ENCODE results near the gene OSBPL8. TPM values are rescaled to one million over a fixed set of nuclear protein-coding genes. Genes with fewer than 3 reads are reported as not detected.
A peak's percentile ranks its signal among the peaks of the same experiment; 100 is the strongest.

The OSBPL8 gene
- polyA plus RNA-seq, 1 donor: 24.9 TPM

GRCh38 chr12:76426160-76426559 lies 133.4 kb downstream of the OSBPL8 start:
- Histone ChIP-seq H3K9me3 (ENCODE audit: control insufficient read depth, low read depth, low read length) (peaks cover 5% of the 10 kb centered on the region), H3K4me1 (ENCODE audit: control insufficient read depth, insufficient read depth, low read length) (no peaks in the 10 kb centered on the region), H3K36me3 (ENCODE audit: control insufficient read depth, insufficient read depth, low read length) (no peaks in the 10 kb centered on the region), H3K4me3 (ENCODE audit: low read length) (no peak overlapping the region), H3K27me3 (ENCODE audit: control insufficient read depth, insufficient read depth, low read length) (no peaks in the 10 kb centered on the region), H3K27ac (ENCODE audit: low read length) (no peak overlapping the region)
- no CpG with 5 or more reads among the region's 2 CpGs for WGBS (ENCODE audit: insufficient coverage, low lambda C conversion rate)
- no peak for DNase-seq

- WGBS (ENCODE audit: insufficient coverage, low lambda C conversion rate): 100% methylated on average over 1 of the region's 1 CpG
- Histone ChIP-seq H3K9me3 (ENCODE audit: control insufficient read depth, low read depth, low read length) (peaks cover 5% of the 10 kb centered on the region), H3K27me3 (ENCODE audit: control insufficient read depth, insufficient read depth, low read length) (no peaks in the 10 kb centered on the region), H3K27ac (ENCODE audit: low read length) (no peak overlapping the region), H3K36me3 (ENCODE audit: control insufficient read depth, insufficient read depth, low read length) (no peaks in the 10 kb centered on the region), H3K4me1 (ENCODE audit: control insufficient read depth, insufficient read depth, low read length) (no peaks in the 10 kb centered on the region), H3K4me3 (ENCODE audit: low read length) (no peak overlapping the region)
- no peak for DNase-seq
These were observed 134.6 kb downstream of the OSBPL8 start for GRCh38 chr12:76424941-76425340.

- 10% methylated on average over 2 of the region's 9 CpGs for WGBS (ENCODE audit: insufficient coverage, low lambda C conversion rate)
- DNase-seq: peak in 1 of 2 donors; percentile 49
- Histone ChIP-seq H3K27ac (ENCODE audit: low read length) (peak overlapping the region; percentile 6), H3K36me3 (ENCODE audit: control insufficient read depth, insufficient read depth, low read length) (no peaks in the 10 kb centered on the region), H3K27me3 (ENCODE audit: control insufficient read depth, insufficient read depth, low read length) (no peaks in the 10 kb centered on the region), H3K4me1 (ENCODE audit: control insufficient read depth, insufficient read depth, low read length) (no peaks in the 10 kb centered on the region), H3K4me3 (ENCODE audit: low read length) (peak overlapping the region; percentile 1), H3K9me3 (ENCODE audit: control insufficient read depth, low read depth, low read length) (peaks cover 5% of the 10 kb centered on the region)
These were observed 136.8 kb downstream of the OSBPL8 start for GRCh38 chr12:76422543-76423438.

GRCh38 chr12:76422154-76422542 lies 137.4 kb downstream of the OSBPL8 start:
- H3K4me1 ChIP-seq (ENCODE audit: control insufficient read depth, insufficient read depth, low read length): no peaks in the 10 kb centered on the region
- peak overlapping the region; percentile 1 for H3K4me3 ChIP-seq (ENCODE audit: low read length)
- no peaks in the 10 kb centered on the region for H3K36me3 ChIP-seq (ENCODE audit: control insufficient read depth, insufficient read depth, low read length)
- peak overlapping the region; percentile 6 for H3K27ac ChIP-seq (ENCODE audit: low read length)
- 55% methylated on average over 2 of the region's 2 CpGs for WGBS (ENCODE audit: insufficient coverage, low lambda C conversion rate)
- no peak for DNase-seq
- H3K9me3 ChIP-seq (ENCODE audit: control insufficient read depth, low read depth, low read length): peaks cover 5% of the 10 kb centered on the region
- no peaks in the 10 kb centered on the region for H3K27me3 ChIP-seq (ENCODE audit: control insufficient read depth, insufficient read depth, low read length)

- no peak overlapping the region for H3K27ac ChIP-seq (ENCODE audit: low read length)
- H3K4me1 ChIP-seq (ENCODE audit: control insufficient read depth, insufficient read depth, low read length): no peaks in the 10 kb centered on the region
- H3K4me3 ChIP-seq (ENCODE audit: low read length): no peak overlapping the region
- no peak for DNase-seq
- no peaks in the 10 kb centered on the region for H3K27me3 ChIP-seq (ENCODE audit: control insufficient read depth, insufficient read depth, low read length)
- WGBS (ENCODE audit: insufficient coverage, low lambda C conversion rate): 60% methylated on average over 1 of the region's 2 CpGs
- H3K9me3 ChIP-seq (ENCODE audit: control insufficient read depth, low read depth, low read length): peaks cover 5% of the 10 kb centered on the region
- H3K36me3 ChIP-seq (ENCODE audit: control insufficient read depth, insufficient read depth, low read length): no peaks in the 10 kb centered on the region
These were observed 138.5 kb downstream of the OSBPL8 start for GRCh38 chr12:76421046-76421445.

- no peaks in the 10 kb centered on the region for H3K27me3 ChIP-seq (ENCODE audit: control insufficient read depth, insufficient read depth, low read length)
- no peak overlapping the region for H3K27ac ChIP-seq (ENCODE audit: low read length)
- WGBS (ENCODE audit: insufficient coverage, low lambda C conversion rate): 86% methylated on average over 1 of the region's 2 CpGs
- peaks cover 2% of the 10 kb centered on the region for H3K9me3 ChIP-seq (ENCODE audit: control insufficient read depth, low read depth, low read length)
- DNase-seq: no peak
- no peaks in the 10 kb centered on the region for H3K36me3 ChIP-seq (ENCODE audit: control insufficient read depth, insufficient read depth, low read length)
- no peak overlapping the region for H3K4me3 ChIP-seq (ENCODE audit: low read length)
- no peaks in the 10 kb centered on the region for H3K4me1 ChIP-seq (ENCODE audit: control insufficient read depth, insufficient read depth, low read length)
These were observed 139.3 kb downstream of the OSBPL8 start for GRCh38 chr12:76420222-76420621.

GRCh38 chr12:76417116-76417515 lies 142.5 kb downstream of the OSBPL8 start:
- no peak for DNase-seq
- Histone ChIP-seq H3K9me3 (ENCODE audit: control insufficient read depth, low read depth, low read length) (no peaks in the 10 kb centered on the region), H3K36me3 (ENCODE audit: control insufficient read depth, insufficient read depth, low read length) (no peaks in the 10 kb centered on the region), H3K4me3 (ENCODE audit: low read length) (no peak overlapping the region), H3K27me3 (ENCODE audit: control insufficient read depth, insufficient read depth, low read length) (no peaks in the 10 kb centered on the region), H3K4me1 (ENCODE audit: control insufficient read depth, insufficient read depth, low read length) (no peaks in the 10 kb centered on the region), H3K27ac (ENCODE audit: low read length) (no peak overlapping the region)

GRCh38 chr12:76413121-76413520 lies 146.4 kb downstream of the OSBPL8 start:
- WGBS (ENCODE audit: insufficient coverage, low lambda C conversion rate): 90% methylated on average over 2 of the region's 4 CpGs
- Histone ChIP-seq H3K36me3 (ENCODE audit: control insufficient read depth, insufficient read depth, low read length) (no peaks in the 10 kb centered on the region), H3K27ac (ENCODE audit: low read length) (no peak overlapping the region), H3K4me1 (ENCODE audit: control insufficient read depth, insufficient read depth, low read length) (no peaks in the 10 kb centered on the region), H3K27me3 (ENCODE audit: control insufficient read depth, insufficient read depth, low read length) (no peaks in the 10 kb centered on the region), H3K9me3 (ENCODE audit: control insufficient read depth, low read depth, low read length) (no peaks in the 10 kb centered on the region), H3K4me3 (ENCODE audit: low read length) (no peak overlapping the region)
- no peak for DNase-seq

GRCh38 chr12:76410781-76411180 lies 148.8 kb downstream of the OSBPL8 start:
- H3K9me3 ChIP-seq (ENCODE audit: control insufficient read depth, low read depth, low read length): no peaks in the 10 kb centered on the region
- H3K27ac ChIP-seq (ENCODE audit: low read length): no peak overlapping the region
- H3K27me3 ChIP-seq (ENCODE audit: control insufficient read depth, insufficient read depth, low read length): no peaks in the 10 kb centered on the region
- no peak overlapping the region for H3K4me3 ChIP-seq (ENCODE audit: low read length)
- no peaks in the 10 kb centered on the region for H3K36me3 ChIP-seq (ENCODE audit: control insufficient read depth, insufficient read depth, low read length)
- WGBS (ENCODE audit: insufficient coverage, low lambda C conversion rate): 83% methylated on average over 1 of the region's 5 CpGs
- DNase-seq: no peak
- H3K4me1 ChIP-seq (ENCODE audit: control insufficient read depth, insufficient read depth, low read length): no peaks in the 10 kb centered on the region

- H3K4me1 ChIP-seq (ENCODE audit: control insufficient read depth, insufficient read depth, low read length): no peaks in the 10 kb centered on the region
- no peak overlapping the region for H3K4me3 ChIP-seq (ENCODE audit: low read length)
- no peaks in the 10 kb centered on the region for H3K27me3 ChIP-seq (ENCODE audit: control insufficient read depth, insufficient read depth, low read length)
- H3K36me3 ChIP-seq (ENCODE audit: control insufficient read depth, insufficient read depth, low read length): no peaks in the 10 kb centered on the region
- no peaks in the 10 kb centered on the region for H3K9me3 ChIP-seq (ENCODE audit: control insufficient read depth, low read depth, low read length)
- DNase-seq: no peak
- H3K27ac ChIP-seq (ENCODE audit: low read length): no peak overlapping the region
These were observed 149.2 kb downstream of the OSBPL8 start for GRCh38 chr12:76410371-76410770.

- Histone ChIP-seq H3K27me3 (ENCODE audit: control insufficient read depth, insufficient read depth, low read length) (no peaks in the 10 kb centered on the region), H3K4me3 (ENCODE audit: low read length) (no peak overlapping the region), H3K36me3 (ENCODE audit: control insufficient read depth, insufficient read depth, low read length) (no peaks in the 10 kb centered on the region), H3K27ac (ENCODE audit: low read length) (no peak overlapping the region), H3K9me3 (ENCODE audit: control insufficient read depth, low read depth, low read length) (no peaks in the 10 kb centered on the region), H3K4me1 (ENCODE audit: control insufficient read depth, insufficient read depth, low read length) (no peaks in the 10 kb centered on the region)
- no peak for DNase-seq
- WGBS (ENCODE audit: insufficient coverage, low lambda C conversion rate): no CpG with 5 or more reads among the region's 1 CpG
These were observed 150.5 kb downstream of the OSBPL8 start for GRCh38 chr12:76409074-76409473.
